IMR-90 (cell line): Measurements from ENCODE around the gene OTUD7B. TPM values are rescaled to one million over a fixed set of nuclear protein-coding genes. Genes with fewer than 3 reads are reported as not detected.

Experiments
- ATAC-seq: fragments of 200-7000 bp; cut with Tn5 transposase; 2 replicates; pipeline ENCODE4 v1.9.1; 2020; ENCODE audit warnings: low read depth, mild to moderate bottlenecking, moderate library complexity
- BruUV-seq: library from RNA; stranded (reverse); fragments of 400-500 nt; replicated peaks from 2 replicates; lab custom pipeline; 2021; lab: Mats Ljungman, UMichigan
- CTCF ChIA-PET: fragments of 300-600 bp; formaldehyde crosslinking; extraction: SDS; loops from one replicate; lab custom pipeline; 2021; ENCODE audit warnings: antibody characterized with exemption; lab: Yijun Ruan, JAX
- POLR2A ChIA-PET: fragments of 300-600 bp; sonication (Branson Sonifier 250); formaldehyde crosslinking; loops from one replicate; lab custom pipeline; 2022; ENCODE audit warnings: antibody characterized with exemption; ENCODE audit not compliant: unreplicated experiment; lab: Charles Lee
- DNase-seq: peaks from one replicate; pipeline ENCODE4 v3.0.0; 2013
- H2AFZ ChIP-seq: replicated peaks from 2 replicates; pipeline ENCODE3; 2013; ENCODE audit warnings: low read length, mild to moderate bottlenecking; ENCODE audit not compliant: poor library complexity
- H2AK5ac ChIP-seq: 2 replicates; pipeline ENCODE4 v1.6.1; 2013; ENCODE audit warnings: low read depth, low read length, inconsistent platforms
- H2AK9ac ChIP-seq: replicated peaks from 2 replicates; pipeline ENCODE3; 2013; ENCODE audit warnings: mild to moderate bottlenecking, low read depth, low read length, moderate library complexity; ENCODE audit not compliant: poor library complexity
- H2BK120ac ChIP-seq: 2 replicates; pipeline ENCODE4 v1.6.1; 2013; ENCODE audit warnings: low read depth, low read length, inconsistent platforms
- H2BK15ac ChIP-seq: 3 replicates; pipeline ENCODE4 v1.6.1; 2013; ENCODE audit warnings: low read depth, low read length, inconsistent platforms
- H2BK20ac ChIP-seq: 2 replicates; pipeline ENCODE4 v1.6.1; 2013; ENCODE audit warnings: low read depth, mild to moderate bottlenecking, inconsistent platforms, low read length, moderate library complexity
- H2BK5ac ChIP-seq: 2 replicates; pipeline ENCODE4 v1.6.1; 2013; ENCODE audit warnings: mild to moderate bottlenecking, low read depth, low read length, inconsistent platforms; ENCODE audit not compliant: poor library complexity, severe bottlenecking
- H3K14ac ChIP-seq: replicated peaks from 2 replicates; pipeline ENCODE4 v1.6.1; 2013; ENCODE audit warnings: low read depth, low read length, inconsistent platforms
- H3K18ac ChIP-seq: 2 replicates; pipeline ENCODE4 v1.6.1; 2013; ENCODE audit warnings: low read depth, low read length, control low read depth
- H3K23ac ChIP-seq: 2 replicates; pipeline ENCODE4 v1.6.1; 2013; ENCODE audit warnings: low read depth, low read length, inconsistent platforms
- H3K27ac ChIP-seq: 2 replicates; pipeline ENCODE4 v1.5.1; 2013; ENCODE audit warnings: mild to moderate bottlenecking, control low read depth, low read length; ENCODE audit not compliant: insufficient read depth
- H3K27me3 ChIP-seq: 2 replicates; pipeline ENCODE4 v1.6.1; 2013; ENCODE audit warnings: low read length; ENCODE audit not compliant: control insufficient read depth, insufficient read depth
- H3K36me3 ChIP-seq: 2 replicates; pipeline ENCODE4 v1.6.1; 2013; ENCODE audit warnings: low read length, mixed read lengths; ENCODE audit not compliant: control insufficient read depth, insufficient read depth
- H3K4ac ChIP-seq: 2 replicates; pipeline ENCODE4 v1.6.1; 2013; ENCODE audit warnings: low read depth, low read length, inconsistent platforms
- H3K4me1 ChIP-seq: 2 replicates; pipeline ENCODE4 v1.6.1; 2013; ENCODE audit warnings: low read length, mixed read lengths; ENCODE audit not compliant: control insufficient read depth, insufficient read depth
- H3K4me2 ChIP-seq: 2 replicates; pipeline ENCODE4 v1.6.1; 2013; ENCODE audit warnings: low read depth, mild to moderate bottlenecking, control low read depth, low read length, moderate library complexity
- H3K4me3 ChIP-seq: 2 replicates; pipeline ENCODE4 v1.5.1; 2013; ENCODE audit warnings: low read depth, mild to moderate bottlenecking, control low read depth, low read length, moderate library complexity; ENCODE audit not compliant: insufficient read depth
- H3K56ac ChIP-seq: 2 replicates; pipeline ENCODE4 v1.6.1; 2013; ENCODE audit warnings: low read length, inconsistent platforms; ENCODE audit not compliant: insufficient read depth; ENCODE audit errors: extremely low read depth
- H3K79me1 ChIP-seq, 2 experiments: 2 replicates each; pipeline ENCODE4 v1.6.1; 2013; ENCODE audit warnings: low read length in 2 of 2, inconsistent platforms in 1 of 2, low read depth in 1 of 2
- H3K9ac ChIP-seq: 2 replicates; pipeline ENCODE4 v1.6.1; 2013; ENCODE audit warnings: low read depth, low read length, control low read depth
- H3K9me1 ChIP-seq: 2 replicates; pipeline ENCODE4 v1.6.1; 2013; ENCODE audit warnings: low read length, inconsistent platforms; ENCODE audit not compliant: insufficient read depth
- H3K9me3 ChIP-seq: 2 replicates; pipeline ENCODE4 v1.6.1; 2013; ENCODE audit warnings: low read length; ENCODE audit not compliant: control insufficient read depth, insufficient read depth
- H4K20me1 ChIP-seq: 2 replicates; pipeline ENCODE4 v1.6.1; 2013; ENCODE audit warnings: low read length, inconsistent platforms; ENCODE audit not compliant: insufficient read depth
- H4K5ac ChIP-seq: 2 replicates; pipeline ENCODE4 v1.6.1; 2013; ENCODE audit warnings: mild to moderate bottlenecking, low read depth, low read length, control low read depth
- H4K8ac ChIP-seq, 2 experiments: 2 replicates each; pipeline ENCODE4 v1.6.1; 2013; ENCODE audit warnings: low read depth in 2 of 2, low read length in 2 of 2, control low read depth in 1 of 2, inconsistent platforms in 1 of 2
- H4K91ac ChIP-seq: 2 replicates; pipeline ENCODE4 v1.6.1; 2013; ENCODE audit warnings: low read depth, low read length, inconsistent platforms; ENCODE audit not compliant: insufficient read depth
- BHLHE40 ChIP-seq: fragments of 150-350 bp; IDR thresholded peaks from 2 replicates; pipeline ENCODE4 v1.6.1; 2016; ENCODE audit warnings: mild to moderate bottlenecking, low read depth, low read length
- CHD1 ChIP-seq: IDR thresholded peaks from 2 replicates; pipeline ENCODE4 v1.6.1; 2012; ENCODE audit warnings: low read depth, low read length, improper control_type of control experiment
- FOS ChIP-seq: fragments of 150-350 bp; IDR thresholded peaks from 2 replicates; pipeline ENCODE4 v1.6.1; 2016; ENCODE audit warnings: low read depth, low read length
- MAFK ChIP-seq: IDR thresholded peaks from 2 replicates; pipeline ENCODE4 v1.6.1; 2012; ENCODE audit warnings: low read depth, low read length, improper control_type of control experiment
- MAZ ChIP-seq: IDR thresholded peaks from 2 replicates; pipeline ENCODE4 v1.6.1; 2012; ENCODE audit warnings: low read depth, mild to moderate bottlenecking, low read length, improper control_type of control experiment, moderate library complexity, borderline replicate concordance
- MXI1 ChIP-seq: IDR thresholded peaks from 2 replicates; pipeline ENCODE4 v1.6.1; 2012; ENCODE audit warnings: low read depth, mild to moderate bottlenecking, low read length, moderate library complexity, borderline replicate concordance
- NFE2L2 ChIP-seq: fragments of 150-350 bp; IDR thresholded peaks from 2 replicates; pipeline ENCODE4 v1.6.1; 2016; ENCODE audit warnings: low read depth, mild to moderate bottlenecking, low read length
- POLR2A ChIP-seq: IDR thresholded peaks from 2 replicates; pipeline ENCODE4 v1.6.1; 2012; ENCODE audit warnings: mild to moderate bottlenecking, low read depth, low read length
- RAD21 ChIP-seq: IDR thresholded peaks from 2 replicates; pipeline ENCODE4 v1.6.1; 2012; ENCODE audit warnings: low read length, improper control_type of control experiment
- RCOR1 ChIP-seq: IDR thresholded peaks from 2 replicates; pipeline ENCODE4 v1.6.1; 2012; ENCODE audit warnings: mild to moderate bottlenecking, low read length, improper control_type of control experiment; ENCODE audit not compliant: insufficient replicate concordance
- USF2 ChIP-seq: fragments of 150-350 bp; IDR thresholded peaks from 2 replicates; pipeline ENCODE4 v1.6.1; 2017; ENCODE audit warnings: mild to moderate bottlenecking, antibody characterized with exemption, low read length, low read depth
- WGBS, 2 experiments: methylation state at CpG; one replicate each; pipeline versions ENCODE4 v1.1.5 to v1.1.7; 2013; ENCODE audit warnings: missing lambda C conversion rate in 2 of 2; ENCODE audit not compliant: insufficient read length in 1 of 2; ENCODE audit errors: extremely low coverage in 2 of 2; 5-methylcytosine and 5-hydroxymethylcytosine counted together
- dilution Hi-C: fragments of 300-500 bp; cut with HindIII; formaldehyde crosslinking; loops from one replicate; pipeline ENCODE4 v1.14.3; 2018; ENCODE audit warnings: low sequenced_read_pairs; ENCODE audit not compliant: unreplicated experiment
- in situ Hi-C: fragments of 300-500 bp; cut with MboI; formaldehyde crosslinking; loops from 3 replicates; pipeline ENCODE4 v1.14.3; 2019; ENCODE audit warnings: low sequenced_read_pairs, inconsistent platforms, mixed read lengths
- intact Hi-C: fragments of 100-400 bp; cut with micrococcal nuclease; formaldehyde crosslinking; loops from 2 replicates; pipeline ENCODE4 v1.10.0; 2022
- polyA plus RNA-seq, 3 experiments: library from polyadenylated mRNA; depleted of rRNA; stranded (reverse); fragments of >200 nt; gene quantifications; 2 replicates each; pipeline ENCODE4 v1.2.3, GENCODE V29; 2012; ENCODE audit warnings: low replicate concordance in 1 of 3
- total RNA-seq: library from RNA; depleted of rRNA; stranded (reverse); fragments of >200 nt; gene quantifications from 2 replicates; pipeline ENCODE4 v1.2.3, GENCODE V29; 2012
- TF ChIP-seq, protein P1 (sequence below): fragments of 150-350 bp; IDR thresholded peaks from 2 replicates; pipeline ENCODE4 v1.6.1; 2016; ENCODE audit warnings: low read depth, mild to moderate bottlenecking, low read length, moderate library complexity, borderline replicate concordance
- TF ChIP-seq, protein P2 (sequence below): conservative IDR thresholded peaks from 2 replicates; pipeline ENCODE4 v1.5.1; 2012; ENCODE audit warnings: mild to moderate bottlenecking, low read depth, low read length, improper control_type of control experiment

Gene OTUD7B
- total and polyA plus RNA-seq, 2 of the 4 experiments (the other 2 are of a cell fraction) = 7.5 to 18.6 TPM

- Histone ChIP-seq H3K56ac (no peak overlapping the region), H2BK5ac (peak overlapping the region; percentile 62), H4K91ac (peak overlapping the region; percentile 53; the same call in 1 of the 2 replicates), H3K4ac (peak overlapping the region; percentile 67), H3K23ac (peak overlapping the region; percentile 39; the same call in 1 of the 2 replicates), H2BK120ac (peak overlapping the region; percentile 64; the same call in 1 of the 2 replicates), H3K14ac (peak overlapping the region; percentile 44; the same call in 1 of the 2 replicates), H3K9me3 (no peaks in the 10 kb centered on the region), H3K18ac (peak overlapping the region; percentile 9; the same call in 1 of the 2 replicates), H2AFZ (no peak overlapping the region), H3K9ac (no peak overlapping the region), H3K4me1 (peaks cover 6% of the 10 kb centered on the region), H3K9me1 (peaks cover 27% of the 10 kb centered on the region), H4K20me1 (peaks cover 41% of the 10 kb centered on the region), H4K8ac (peak overlapping the region in 1 of 2 experiments; percentile 34; a peak in 1 of 4 replicates), H3K36me3 (no peaks in the 10 kb centered on the region), H3K27me3 (no peaks in the 10 kb centered on the region), H3K4me2 (peak overlapping the region; percentile 72), H2BK15ac (peak overlapping the region; percentile 15; the same call in 1 of the 3 replicates), H3K4me3 (peak overlapping the region; percentile 15; the same call in 1 of the 2 replicates), H2BK20ac (peak overlapping the region; percentile 76), H3K79me1 (peaks cover 34 to 68% of the 10 kb centered on the region in 2 experiments), H2AK9ac (no peak overlapping the region), H4K5ac (no peak overlapping the region), H3K27ac (no peak overlapping the region), H2AK5ac (peak overlapping the region; percentile 61; the same call in 1 of the 2 replicates)
- intact Hi-C loops = no loop called here
- dilution Hi-C loops = no loop called here
- CTCF ChIA-PET = interaction anchor here (0.8 to 0.9 kb wide), 2 partner anchors 9 to 25 kb away, joined by 3 read pairs; no protein-coding TSS in a partner anchor
- ATAC-seq (peak; percentile 94), DNase-seq (peak; percentile 89)
- POLR2A ChIA-PET = no interaction called here
- no TSS peak for BruUV-seq
- WGBS, 2 experiments = 0% methylated on average over 2 of the region's 4 CpGs; no CpG with 5 or more reads in 1 of the 2 experiments
- in situ Hi-C loops = no loop called here
- no peak for TF ChIP-seq FOS
- TF ChIP-seq USF2 = no peak
- no peak for TF ChIP-seq POLR2A
- no peak for TF ChIP-seq MAFK
- TF ChIP-seq, protein P1, sequence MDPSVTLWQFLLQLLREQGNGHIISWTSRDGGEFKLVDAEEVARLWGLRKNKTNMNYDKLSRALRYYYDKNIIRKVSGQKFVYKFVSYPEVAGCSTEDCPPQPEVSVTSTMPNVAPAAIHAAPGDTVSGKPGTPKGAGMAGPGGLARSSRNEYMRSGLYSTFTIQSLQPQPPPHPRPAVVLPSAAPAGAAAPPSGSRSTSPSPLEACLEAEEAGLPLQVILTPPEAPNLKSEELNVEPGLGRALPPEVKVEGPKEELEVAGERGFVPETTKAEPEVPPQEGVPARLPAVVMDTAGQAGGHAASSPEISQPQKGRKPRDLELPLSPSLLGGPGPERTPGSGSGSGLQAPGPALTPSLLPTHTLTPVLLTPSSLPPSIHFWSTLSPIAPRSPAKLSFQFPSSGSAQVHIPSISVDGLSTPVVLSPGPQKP = no peak
- TF ChIP-seq BHLHE40 = no peak
- no peak for TF ChIP-seq NFE2L2
- TF ChIP-seq MXI1 = no peak
- TF ChIP-seq, protein P2, sequence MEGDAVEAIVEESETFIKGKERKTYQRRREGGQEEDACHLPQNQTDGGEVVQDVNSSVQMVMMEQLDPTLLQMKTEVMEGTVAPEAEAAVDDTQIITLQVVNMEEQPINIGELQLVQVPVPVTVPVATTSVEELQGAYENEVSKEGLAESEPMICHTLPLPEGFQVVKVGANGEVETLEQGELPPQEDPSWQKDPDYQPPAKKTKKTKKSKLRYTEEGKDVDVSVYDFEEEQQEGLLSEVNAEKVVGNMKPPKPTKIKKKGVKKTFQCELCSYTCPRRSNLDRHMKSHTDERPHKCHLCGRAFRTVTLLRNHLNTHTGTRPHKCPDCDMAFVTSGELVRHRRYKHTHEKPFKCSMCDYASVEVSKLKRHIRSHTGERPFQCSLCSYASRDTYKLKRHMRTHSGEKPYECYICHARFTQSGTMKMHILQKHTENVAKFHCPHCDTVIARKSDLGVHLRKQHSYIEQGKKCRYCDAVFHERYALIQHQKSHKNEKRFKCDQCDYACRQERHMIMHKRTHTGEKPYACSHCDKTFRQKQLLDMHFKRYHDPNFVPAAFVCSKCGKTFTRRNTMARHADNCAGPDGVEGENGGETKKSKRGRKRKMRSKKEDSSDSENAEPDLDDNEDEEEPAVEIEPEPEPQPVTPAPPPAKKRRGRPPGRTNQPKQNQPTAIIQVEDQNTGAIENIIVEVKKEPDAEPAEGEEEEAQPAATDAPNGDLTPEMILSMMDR = no peak
- TF ChIP-seq CHD1 = no peak
- no peak for TF ChIP-seq MAZ
- no peak for TF ChIP-seq RAD21
- no peak for TF ChIP-seq RCOR1
Measured at GRCh38 chr1:149986486-149987296, 23.8 kb downstream of the OTUD7B start.
